Measurements from ENCODE around the gene DCHS2.

Gene DCHS2

DNA sequence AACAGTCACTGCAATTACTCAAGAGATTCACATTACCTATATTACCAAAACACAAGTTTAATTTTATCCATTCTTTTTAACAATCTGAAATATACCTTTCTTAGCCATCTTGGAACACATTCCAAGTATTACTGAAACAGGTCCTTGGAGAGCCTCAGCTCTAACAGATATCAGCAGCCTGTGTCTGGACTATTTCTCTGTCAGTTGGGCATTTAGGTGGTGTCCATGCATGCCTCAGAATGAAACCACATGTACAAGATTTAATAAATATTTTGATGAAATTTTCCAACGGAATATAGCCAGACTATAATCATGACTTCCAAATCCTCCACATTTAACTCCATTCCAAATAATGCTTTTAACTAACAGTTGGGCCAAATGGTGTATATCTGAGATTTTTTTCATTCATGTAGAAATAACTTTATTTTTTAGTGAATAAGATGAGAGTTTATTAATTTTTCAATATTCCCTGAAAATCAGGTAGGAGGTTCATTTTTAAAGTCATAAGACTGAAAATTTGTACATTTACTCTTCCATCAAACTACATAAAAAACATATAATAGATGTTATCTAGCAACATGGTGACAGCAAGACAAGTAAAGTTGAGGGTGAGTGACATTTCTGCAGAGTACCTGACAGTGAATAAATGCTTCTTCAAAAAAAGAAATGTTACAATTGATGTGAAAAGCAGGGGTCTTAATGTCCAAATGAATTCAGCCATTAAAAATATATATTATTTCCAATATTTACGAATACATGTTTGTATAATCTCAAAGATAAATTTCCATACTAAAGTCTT, 174.2 kb downstream of the DCHS2 start:
- H3K4me3 ChIP-seq (ENCODE audit: low read depth, low read length): no peak overlapping the region
- no peak for DNase-seq (ENCODE audit: low read depth)
- TF ChIP-seq, protein P1, sequence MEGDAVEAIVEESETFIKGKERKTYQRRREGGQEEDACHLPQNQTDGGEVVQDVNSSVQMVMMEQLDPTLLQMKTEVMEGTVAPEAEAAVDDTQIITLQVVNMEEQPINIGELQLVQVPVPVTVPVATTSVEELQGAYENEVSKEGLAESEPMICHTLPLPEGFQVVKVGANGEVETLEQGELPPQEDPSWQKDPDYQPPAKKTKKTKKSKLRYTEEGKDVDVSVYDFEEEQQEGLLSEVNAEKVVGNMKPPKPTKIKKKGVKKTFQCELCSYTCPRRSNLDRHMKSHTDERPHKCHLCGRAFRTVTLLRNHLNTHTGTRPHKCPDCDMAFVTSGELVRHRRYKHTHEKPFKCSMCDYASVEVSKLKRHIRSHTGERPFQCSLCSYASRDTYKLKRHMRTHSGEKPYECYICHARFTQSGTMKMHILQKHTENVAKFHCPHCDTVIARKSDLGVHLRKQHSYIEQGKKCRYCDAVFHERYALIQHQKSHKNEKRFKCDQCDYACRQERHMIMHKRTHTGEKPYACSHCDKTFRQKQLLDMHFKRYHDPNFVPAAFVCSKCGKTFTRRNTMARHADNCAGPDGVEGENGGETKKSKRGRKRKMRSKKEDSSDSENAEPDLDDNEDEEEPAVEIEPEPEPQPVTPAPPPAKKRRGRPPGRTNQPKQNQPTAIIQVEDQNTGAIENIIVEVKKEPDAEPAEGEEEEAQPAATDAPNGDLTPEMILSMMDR (IDR thresholded peaks at IDR 0.05; ENCODE audit: insufficient read depth, low read depth, low read length, missing control alignments): no peak

GRCh38 chr4:154315741-154316140, 175.9 kb downstream of the DCHS2 start:
- TF ChIP-seq, protein P1 (IDR thresholded peaks at IDR 0.05; ENCODE audit: insufficient read depth, low read depth, low read length, missing control alignments): no peak
- DNase-seq (ENCODE audit: low read depth): no peak
- H3K4me3 ChIP-seq (ENCODE audit: low read depth, low read length): no peak overlapping the region

DNA sequence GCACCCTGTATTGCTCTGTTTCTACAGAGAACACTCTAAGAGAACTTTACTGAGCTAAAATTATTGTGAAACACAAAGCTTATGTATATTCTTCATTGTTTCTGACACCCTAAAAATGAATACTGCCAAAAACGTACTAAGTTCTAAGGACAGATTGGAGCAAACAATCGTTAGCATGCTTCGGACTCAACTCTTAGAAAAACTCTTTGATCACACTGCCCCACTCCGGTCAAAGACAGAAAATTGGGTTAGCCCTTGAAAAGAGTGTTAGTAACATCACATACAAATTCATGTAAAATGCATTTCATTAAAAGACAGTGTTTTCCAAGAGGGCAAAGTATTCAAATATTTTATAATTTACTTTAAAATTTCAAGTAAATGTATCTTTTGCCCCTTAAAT, 177.4 kb downstream of the DCHS2 start:
- peak; percentile 5 for DNase-seq (ENCODE audit: low read depth)
- no peak overlapping the region for H3K4me3 ChIP-seq (ENCODE audit: low read depth, low read length)
- TF ChIP-seq, protein P1 (IDR thresholded peaks at IDR 0.05; ENCODE audit: insufficient read depth, low read depth, low read length, missing control alignments): no peak

- TF ChIP-seq, protein P1 (IDR thresholded peaks at IDR 0.05; ENCODE audit: insufficient read depth, low read depth, low read length, missing control alignments): no peak
- DNase-seq (ENCODE audit: low read depth): no peak
- H3K4me3 ChIP-seq (ENCODE audit: low read depth, low read length): no peak overlapping the region
Measured at GRCh38 chr4:154313004-154313585, 178.5 kb downstream of the DCHS2 start.

- no peak for DNase-seq (ENCODE audit: low read depth)
- TF ChIP-seq, protein P1 (IDR thresholded peaks at IDR 0.05; ENCODE audit: insufficient read depth, low read depth, low read length, missing control alignments): no peak
- no peak overlapping the region for H3K4me3 ChIP-seq (ENCODE audit: low read depth, low read length)
Measured at GRCh38 chr4:154312246-154312645, 179.4 kb downstream of the DCHS2 start.

DNA sequence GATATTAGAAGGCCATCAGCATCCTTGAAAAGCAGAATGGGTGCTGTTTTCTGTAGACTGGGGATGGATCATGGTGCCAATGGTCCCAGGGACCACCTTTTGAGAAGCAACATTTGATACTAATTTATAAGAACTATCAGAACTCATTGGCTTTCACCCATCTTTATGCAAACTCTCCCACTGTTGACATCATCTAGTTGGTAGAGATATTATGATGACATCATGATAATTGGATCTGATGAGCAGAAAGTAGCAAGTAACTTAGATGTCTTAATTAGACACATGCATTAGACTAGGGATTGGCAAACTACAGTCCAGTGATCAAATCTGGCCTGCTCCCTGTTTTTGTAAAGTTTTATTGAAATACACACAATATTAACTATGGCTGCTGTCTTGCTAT, 181.0 kb downstream of the DCHS2 start:
- H3K4me3 ChIP-seq (ENCODE audit: low read depth, low read length): no peak overlapping the region
- TF ChIP-seq, protein P1 (IDR thresholded peaks at IDR 0.05; ENCODE audit: insufficient read depth, low read depth, low read length, missing control alignments): no peak
- no peak for DNase-seq (ENCODE audit: low read depth)
